A549 (cell line): ENCODE data around the gene OSR1. TPM values are rescaled to one million over a fixed set of nuclear protein-coding genes. Genes with fewer than 3 reads are reported as not detected.

Experiments
- ATAC-seq, 2 experiments: fragments of 200-7000 bp in 1 of 2; fragments of >200 bp in 1 of 2; cut with Nextera tagmentation in 1 of 2; cut with Tn5 transposase in 1 of 2; 3 replicates each; pipeline versions ENCODE4 v1.8.0 to v1.9.1; 2018 to 2020; ENCODE audit warnings: mild to moderate bottlenecking in 1 of 2, moderate library complexity in 1 of 2
- CTCF ChIA-PET: fragments of 300-600 bp; sonication (Branson Sonifier 250); formaldehyde crosslinking; extraction: SDS; loops from one replicate; lab custom pipeline; 2021; ENCODE audit warnings: antibody characterized with exemption, inconsistent platforms; lab: Yijun Ruan, JAX
- POLR2A ChIA-PET: fragments of 350-600 bp; formaldehyde crosslinking; extraction: SDS; loops from one replicate; lab custom pipeline; 2021; ENCODE audit warnings: antibody characterized with exemption, inconsistent platforms; lab: Yijun Ruan, JAX
- DNase-seq, 2 experiments: peaks; one replicate each; pipeline versions ENCODE4 v3.0.0 to v3.0.0-alpha.2; 2011 to 2016; ENCODE audit warnings: low read depth in 1 of 2, low spot score in 1 of 2
- FAIRE-seq: peaks from 2 replicates; lab custom pipeline; 2011; peaks lifted over from hg19 to GRCh38; lab: Jason Lieb, UNC
- H3K27ac ChIP-seq, 2 experiments: fragments of >200 bp; sonication (Bioruptor Twin); formaldehyde crosslinking; 3 replicates each; pipeline ENCODE4 v1.5.1; 2016 to 2017
- H3K4me1 ChIP-seq: fragments of >200 bp; sonication (Bioruptor Twin); formaldehyde crosslinking; 3 replicates; pipeline ENCODE4 v1.6.1; 2016
- H3K4me2 ChIP-seq: fragments of >200 bp; sonication (Bioruptor Twin); formaldehyde crosslinking; 3 replicates; pipeline ENCODE4 v1.6.1; 2016
- H3K4me3 ChIP-seq: fragments of >200 bp; sonication (Bioruptor Twin); formaldehyde crosslinking; 3 replicates; pipeline ENCODE4 v1.5.1; 2016
- H3K9me3 ChIP-seq: fragments of >200 bp; sonication (Bioruptor Twin); formaldehyde crosslinking; 3 replicates; pipeline ENCODE4 v1.6.1; 2016
- ATOH8 ChIP-seq: fragments of 250-450 bp; sonication (Bioruptor Pico); IDR thresholded peaks from 2 replicates; pipeline ENCODE4 v1.5.0; 2020; ENCODE audit warnings: low read depth, mild to moderate bottlenecking, moderate library complexity
- BHLHE40 ChIP-seq: IDR thresholded peaks from 2 replicates; pipeline ENCODE4 v1.6.1; 2012; ENCODE audit warnings: low read depth, low read length, inconsistent platforms
- CHD4 ChIP-seq: fragments of 200-600 bp; sonication (generic); IDR thresholded peaks from 2 replicates; pipeline ENCODE4 v1.6.1; 2016; ENCODE audit warnings: antibody characterized with exemption, mild to moderate bottlenecking, borderline replicate concordance
- EHMT2 ChIP-seq: fragments of 200-600 bp; sonication (generic); IDR thresholded peaks from 2 replicates; pipeline ENCODE4 v1.6.1; 2016; ENCODE audit warnings: antibody characterized with exemption, low read depth, mild to moderate bottlenecking, moderate library complexity
- ELK1 ChIP-seq: fragments of 150-350 bp; IDR thresholded peaks from 2 replicates; pipeline ENCODE4 v1.6.1; 2014; ENCODE audit warnings: low read depth, mild to moderate bottlenecking, low read length
- FOSL2 ChIP-seq, 2 experiments: fragments of 450-650 bp in 1 of 2; fragments of >200 bp in 1 of 2; sonication (Bioruptor Twin) in 1 of 2; formaldehyde crosslinking; IDR thresholded peaks; 2 replicates each; pipeline versions ENCODE4 v1.5.0 to v1.6.1; 2016 to 2020; ENCODE audit warnings: mild to moderate bottlenecking in 1 of 2, moderate library complexity in 1 of 2
- HOXA7 ChIP-seq: fragments of 250-450 bp; sonication (Bioruptor Pico); IDR thresholded peaks from 2 replicates; pipeline ENCODE4 v1.5.0; 2020; ENCODE audit warnings: mild to moderate bottlenecking, moderate library complexity
- HOXB13 ChIP-seq: fragments of 250-450 bp; sonication (Bioruptor Pico); IDR thresholded peaks from 2 replicates; pipeline ENCODE4 v1.5.0; 2020; ENCODE audit warnings: low read depth, mild to moderate bottlenecking, moderate library complexity
- HOXB5 ChIP-seq: fragments of 250-450 bp; sonication (Bioruptor Pico); IDR thresholded peaks from 2 replicates; pipeline ENCODE4 v1.5.0; 2020; ENCODE audit warnings: mild to moderate bottlenecking, moderate library complexity
- JUNB ChIP-seq: fragments of >200 bp; sonication (Bioruptor Twin); formaldehyde crosslinking; IDR thresholded peaks from 2 replicates; pipeline ENCODE4 v1.6.1; 2016
- MAFK ChIP-seq: fragments of 450-650 bp; IDR thresholded peaks from 2 replicates; pipeline ENCODE4 v1.6.1; 2014; ENCODE audit not compliant: partially characterized antibody
- NR3C1 ChIP-seq: fragments of >200 bp; sonication (Bioruptor Twin); formaldehyde crosslinking; IDR thresholded peaks from 3 replicates; pipeline ENCODE4 v1.6.1; 2017
- POLR2AphosphoS2 ChIP-seq: conservative IDR thresholded peaks from 2 replicates; pipeline ENCODE4 v1.6.1; 2012; ENCODE audit warnings: low read length, improper control_type of control experiment, inconsistent platforms
- RAD21 ChIP-seq, 2 experiments: fragments of >200 bp in 1 of 2; sonication (Bioruptor Twin) in 1 of 2; formaldehyde crosslinking in 1 of 2; IDR thresholded peaks in 1 of 2; conservative IDR thresholded peaks in 1 of 2; 2 replicates in 1 of 2; 3 replicates in 1 of 2; pipeline ENCODE4 v1.6.1; 2012 to 2018; ENCODE audit warnings: inconsistent platforms in 1 of 2
- RARB ChIP-seq: fragments of 250-450 bp; sonication (Bioruptor Pico); IDR thresholded peaks from 2 replicates; pipeline ENCODE4 v1.8.0; 2021; ENCODE audit warnings: mild to moderate bottlenecking, moderate library complexity
- RNF2 ChIP-seq: fragments of 200-600 bp; sonication (generic); IDR thresholded peaks from 2 replicates; pipeline ENCODE4 v1.6.1; 2016; ENCODE audit warnings: low read depth, mild to moderate bottlenecking, antibody characterized with exemption, moderate library complexity, borderline replicate concordance
- SMC3 ChIP-seq: fragments of >200 bp; sonication (Bioruptor Twin); formaldehyde crosslinking; IDR thresholded peaks from 3 replicates; pipeline ENCODE4 v1.6.1; 2018; ENCODE audit warnings: inconsistent platforms
- SREBF2 ChIP-seq: fragments of 450-650 bp; IDR thresholded peaks from 2 replicates; pipeline ENCODE4 v1.6.1; 2014; ENCODE audit warnings: mild to moderate bottlenecking, moderate library complexity
- ZFP36 ChIP-seq: fragments of 450-650 bp; IDR thresholded peaks from 2 replicates; pipeline ENCODE4 v1.6.1; 2014; ENCODE audit warnings: borderline replicate concordance; ENCODE audit not compliant: partially characterized antibody
- ZSCAN20 ChIP-seq: fragments of 250-450 bp; sonication (Bioruptor Pico); IDR thresholded peaks from 2 replicates; pipeline ENCODE4 v1.8.0; 2022; ENCODE audit warnings: mild to moderate bottlenecking, moderate library complexity
- WGBS: methylation state at CpG from one replicate; pipeline ENCODE4 v1.1.6; 2017; ENCODE audit errors: missing lambda C conversion rate; 5-methylcytosine and 5-hydroxymethylcytosine counted together
- polyA plus RNA-seq, 4 experiments: library from polyadenylated mRNA; depleted of rRNA in 3 of 4; stranded (reverse); fragments of >200 nt; fragmentation: RNase III in 1 of 4; extraction: RNeasy Plus Mini Kit Qiagen cat#74134 plus additional on column Dnase treatment in 1 of 4; gene quantifications; 2 replicates in 3 of 4; 3 replicates in 1 of 4; pipeline ENCODE4 v1.2.3, GENCODE V29; 2011 to 2017
- TF ChIP-seq, protein P1 (sequence below): fragments of >200 bp; sonication (Bioruptor Twin); formaldehyde crosslinking; IDR thresholded peaks from 2 replicates; pipeline ENCODE4 v1.6.1; 2016
- TF ChIP-seq, protein P2 (sequence below): fragments of >200 bp; sonication (Bioruptor Twin); formaldehyde crosslinking; IDR thresholded peaks from 3 replicates; pipeline ENCODE4 v1.5.1; 2016

OSR1 gene
- polyA plus RNA-seq, 2 of the 4 experiments (the other 2 are of a cell fraction) = 1.8 to 4.4 TPM

- FAIRE-seq = no peak
- TF ChIP-seq RAD21 (conservative IDR thresholded peaks at IDR 0.05 in 1 of 2, IDR thresholded peaks at IDR 0.05 in 1 of 2) (no peak), MAFK (peak; percentile 92), HOXB13 (CRISPR knock-in tag) (no peak), ZFP36 (no peak), RNF2 (no peak), HOXA7 (CRISPR knock-in tag) (no peak), BHLHE40 (no peak)
- TF ChIP-seq, protein P1, sequence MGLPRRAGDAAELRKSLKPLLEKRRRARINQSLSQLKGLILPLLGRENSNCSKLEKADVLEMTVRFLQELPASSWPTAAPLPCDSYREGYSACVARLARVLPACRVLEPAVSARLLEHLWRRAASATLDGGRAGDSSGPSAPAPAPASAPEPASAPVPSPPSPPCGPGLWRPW = no peak
- TF ChIP-seq, all 56 proteins: peak for 1
- H3K4me3 ChIP-seq = no peak overlapping the region
- ChIA-PET POLR2A (no interaction called here), CTCF (interaction anchor here (1.1 to 3.7 kb wide), 5 partner anchors 8 to 852 kb away, joined by 3 to 14 read pairs (median 4); no protein-coding TSS in a partner anchor)
- no peak for ATAC-seq
- DNase-seq = no peak
- no peak overlapping the region for H3K27ac ChIP-seq
- H3K4me1 ChIP-seq = no peaks in the 10 kb centered on the region
- no peak overlapping the region for H3K4me2 ChIP-seq
- WGBS = 66% methylated on average over 4 of the region's 4 CpGs
- H3K9me3 ChIP-seq = 0 out of 3 replicates have a peak, but pooled peaks cover 4% of the 10 kb centered on the region
These were observed 13.7 kb upstream of the OSR1 start for GRCh38 chr2:19371996-19372582.

GRCh38 chr2:19369341-19369955 lies 11.0 kb upstream of the OSR1 start:
- no peaks in the 10 kb centered on the region for H3K9me3 ChIP-seq
- no peak for FAIRE-seq
- TF ChIP-seq SREBF2 (no peak), RARB (CRISPR knock-in tag) (no peak), HOXB5 (no peak), POLR2AphosphoS2 (no peak), ZSCAN20 (no peak), ELK1 (no peak), SMC3 (peak; percentile 83), FOSL2 (IDR thresholded peaks at IDR 0.05) (no peak), FOSL2 (CRISPR knock-in tag; IDR thresholded peaks at IDR 0.05) (no peak), RAD21 (conservative IDR thresholded peaks at IDR 0.05 in 1 of 2, IDR thresholded peaks at IDR 0.05 in 1 of 2) (peak; percentile 81 to 84), CHD4 (no peak), MAFK (no peak), EHMT2 (no peak), JUNB (no peak), ATOH8 (CRISPR knock-in tag) (no peak), NR3C1 (no peak)
- TF ChIP-seq, protein P2, sequence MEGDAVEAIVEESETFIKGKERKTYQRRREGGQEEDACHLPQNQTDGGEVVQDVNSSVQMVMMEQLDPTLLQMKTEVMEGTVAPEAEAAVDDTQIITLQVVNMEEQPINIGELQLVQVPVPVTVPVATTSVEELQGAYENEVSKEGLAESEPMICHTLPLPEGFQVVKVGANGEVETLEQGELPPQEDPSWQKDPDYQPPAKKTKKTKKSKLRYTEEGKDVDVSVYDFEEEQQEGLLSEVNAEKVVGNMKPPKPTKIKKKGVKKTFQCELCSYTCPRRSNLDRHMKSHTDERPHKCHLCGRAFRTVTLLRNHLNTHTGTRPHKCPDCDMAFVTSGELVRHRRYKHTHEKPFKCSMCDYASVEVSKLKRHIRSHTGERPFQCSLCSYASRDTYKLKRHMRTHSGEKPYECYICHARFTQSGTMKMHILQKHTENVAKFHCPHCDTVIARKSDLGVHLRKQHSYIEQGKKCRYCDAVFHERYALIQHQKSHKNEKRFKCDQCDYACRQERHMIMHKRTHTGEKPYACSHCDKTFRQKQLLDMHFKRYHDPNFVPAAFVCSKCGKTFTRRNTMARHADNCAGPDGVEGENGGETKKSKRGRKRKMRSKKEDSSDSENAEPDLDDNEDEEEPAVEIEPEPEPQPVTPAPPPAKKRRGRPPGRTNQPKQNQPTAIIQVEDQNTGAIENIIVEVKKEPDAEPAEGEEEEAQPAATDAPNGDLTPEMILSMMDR = peak; percentile 61
- TF ChIP-seq, all 56 proteins: peak for 3
- ChIA-PET POLR2A (interaction anchor here (0.7 to 1.0 kb wide), 2 partner anchors 22 to 378 kb away, joined by 3 to 4 read pairs; no protein-coding TSS in a partner anchor), CTCF (interaction anchor here (0.6 to 5.4 kb wide), 45 partner anchors 8 to 925 kb away, joined by 3 to 61 read pairs (median 4); partner anchors contain the start of gene OSR1)
- H3K4me3 ChIP-seq = no peak overlapping the region
- no peaks in the 10 kb centered on the region for H3K4me1 ChIP-seq
- no peak overlapping the region for H3K4me2 ChIP-seq
- H3K27ac ChIP-seq = peak overlapping the region in 1 of 2 experiments; percentile 34; a peak in 3 of 6 replicates
- WGBS = 56% methylated on average over 2 of the region's 2 CpGs
- ATAC-seq (peak; percentile 48 to 84; a peak in 4 of 6 replicates), DNase-seq (peak in 1 of 2 experiments; percentile 58)
